H1 (cell line): ENCODE results near the gene CLDN7. TPM values are rescaled to one million over a fixed set of nuclear protein-coding genes. Genes with fewer than 3 reads are reported as not detected.
A peak's percentile ranks its signal among the peaks of the same experiment; 100 is the strongest.

Experiments used
- CTCF ChIA-PET: fragments of 300-600 bp; sonication (Branson Sonifier 250); formaldehyde crosslinking; loops from one replicate; lab custom pipeline; 2021; ENCODE audit not compliant: partially characterized antibody; lab: Charles Lee
- POLR2A ChIA-PET: fragments of 300-600 bp; sonication (Branson Sonifier 250); formaldehyde crosslinking; loops from one replicate; lab custom pipeline; 2021; ENCODE audit warnings: inconsistent platforms; ENCODE audit not compliant: partially characterized antibody; lab: Charles Lee
- DNase-seq, 2 experiments: peaks; one replicate each; pipeline versions ENCODE4 v3.0.0 to v3.0.0-alpha.2; 2010 to 2022; ENCODE audit warnings: low spot score in 2 of 2, low read depth in 1 of 2, mixed read lengths in 1 of 2
- FAIRE-seq: peaks from 2 replicates; lab custom pipeline; 2011; peaks lifted over from hg19 to GRCh38; lab: Jason Lieb, UNC
- H2AFZ ChIP-seq: 2 replicates; pipeline ENCODE4 v1.8.1; 2012; ENCODE audit warnings: low read length, inconsistent platforms
- H2AK5ac ChIP-seq: 2 replicates; pipeline ENCODE4 v1.6.1; 2013; ENCODE audit warnings: low read depth, low read length
- H2BK120ac ChIP-seq: replicated peaks from 2 replicates; pipeline ENCODE3; 2013; ENCODE audit warnings: low read depth, low read length, inconsistent platforms
- H2BK12ac ChIP-seq: 2 replicates; pipeline ENCODE4 v1.6.1; 2013; ENCODE audit warnings: low read depth, low read length
- H2BK15ac ChIP-seq: 2 replicates; pipeline ENCODE4 v1.6.1; 2013; ENCODE audit warnings: low read length
- H2BK20ac ChIP-seq: 2 replicates; pipeline ENCODE4 v1.6.1; 2013; ENCODE audit warnings: low read length
- H2BK5ac ChIP-seq: 2 replicates; pipeline ENCODE4 v1.6.1; 2013; ENCODE audit warnings: low read depth, low read length
- H3K14ac ChIP-seq: 2 replicates; pipeline ENCODE4 v1.6.1; 2013; ENCODE audit warnings: inconsistent platforms; ENCODE audit not compliant: insufficient read length
- H3K18ac ChIP-seq: 2 replicates; pipeline ENCODE4 v1.6.1; 2013; ENCODE audit warnings: low read length; ENCODE audit errors: extremely low read depth
- H3K23ac ChIP-seq: 2 replicates; pipeline ENCODE4 v1.6.1; 2013; ENCODE audit warnings: inconsistent platforms; ENCODE audit not compliant: insufficient read length
- H3K23me2 ChIP-seq: 2 replicates; pipeline ENCODE4 v1.6.1; 2013; ENCODE audit warnings: low read depth, low read length
- H3K27ac ChIP-seq: 2 replicates; pipeline ENCODE4 v1.6.1; 2011; ENCODE audit warnings: low read depth, low read length, inconsistent platforms
- H3K27me3 ChIP-seq, 4 experiments: replicated peaks in 1 of 4; 1 replicate in 1 of 4; 2 replicates in 3 of 4; pipeline versions ENCODE4 v1.6.1 to v1.8.1; 2011 to 2013; ENCODE audit warnings: low read length in 3 of 4, mild to moderate bottlenecking in 3 of 4, inconsistent platforms in 2 of 4, mixed read lengths in 2 of 4, moderate library complexity in 1 of 4; ENCODE audit not compliant: control insufficient read depth in 3 of 4, insufficient read depth in 3 of 4; ENCODE audit errors: extremely low read depth in 1 of 4
- H3K36me3 ChIP-seq, 4 experiments: 2 replicates each; pipeline versions ENCODE4 v1.6.1 to v1.8.1; 2011 to 2013; ENCODE audit warnings: mild to moderate bottlenecking in 4 of 4, low read length in 3 of 4, moderate library complexity in 2 of 4, control low read depth in 1 of 4, inconsistent platforms in 1 of 4; ENCODE audit not compliant: insufficient read depth in 4 of 4, control insufficient read depth in 2 of 4
- H3K4ac ChIP-seq: replicated peaks from 2 replicates; pipeline ENCODE3; 2013; ENCODE audit warnings: low read length, low read depth, mixed read lengths, inconsistent platforms; ENCODE audit not compliant: insufficient read length
- H3K4me1 ChIP-seq, 4 experiments: replicated peaks in 1 of 4; 1 replicate in 1 of 4; 2 replicates in 3 of 4; pipeline versions ENCODE4 v1.6.1 to v1.8.1; 2011 to 2013; ENCODE audit warnings: low read length in 3 of 4, inconsistent platforms in 2 of 4, mixed read lengths in 1 of 4; ENCODE audit not compliant: insufficient read depth in 4 of 4, control insufficient read depth in 3 of 4
- H3K4me2 ChIP-seq, 2 experiments: 2 replicates each; pipeline versions ENCODE4 v1.6.1 to v1.8.1; 2011 to 2013; ENCODE audit warnings: low read depth in 2 of 2, low read length in 2 of 2, control low read depth in 1 of 2, inconsistent platforms in 1 of 2, mild to moderate bottlenecking in 1 of 2; ENCODE audit not compliant: insufficient read depth in 1 of 2
- H3K4me3 ChIP-seq, 4 experiments: fragments of 200-600, 300-600 bp in 1 of 4; sonication (generic), shearing (Covaris generic), sonication (Bioruptor Twin) in 1 of 4; 2 replicates each; pipeline versions ENCODE4 v1.5.1 to v1.8.1; 2011 to 2016; ENCODE audit warnings: low read length in 4 of 4, low read depth in 3 of 4, control low read depth in 2 of 4, inconsistent platforms in 2 of 4, mild to moderate bottlenecking in 2 of 4, mixed read lengths in 1 of 4, moderate library complexity in 1 of 4; ENCODE audit not compliant: insufficient read depth in 2 of 4; ENCODE audit errors: extremely low read depth in 1 of 4
- H3K56ac ChIP-seq: replicated peaks from 2 replicates; pipeline ENCODE3; 2013; ENCODE audit warnings: low read depth, mild to moderate bottlenecking, mixed read lengths, low read length, inconsistent platforms; ENCODE audit not compliant: insufficient read length
- H3K79me1 ChIP-seq: 2 replicates; pipeline ENCODE4 v1.6.1; 2013; ENCODE audit warnings: low read depth, low read length, control low read depth
- H3K79me2 ChIP-seq, 2 experiments: 2 replicates each; pipeline versions ENCODE4 v1.6.1 to v1.8.1; 2012 to 2013; ENCODE audit warnings: low read length in 2 of 2, mild to moderate bottlenecking in 2 of 2, inconsistent platforms in 1 of 2; ENCODE audit not compliant: insufficient read depth in 2 of 2, control insufficient read depth in 1 of 2
- H3K9ac ChIP-seq, 4 experiments: replicated peaks in 1 of 4; 1 replicate in 1 of 4; 2 replicates in 3 of 4; pipeline versions ENCODE4 v1.6.1 to v1.8.1; 2011 to 2013; ENCODE audit warnings: low read depth in 3 of 4, low read length in 3 of 4, control low read depth in 2 of 4, mild to moderate bottlenecking in 2 of 4, moderate library complexity in 2 of 4, inconsistent platforms in 1 of 4; ENCODE audit errors: extremely low read depth in 1 of 4
- H3K9me3 ChIP-seq, 2 experiments: 2 replicates each; pipeline versions ENCODE4 v1.6.1 to v1.8.1; 2012 to 2013; ENCODE audit warnings: mild to moderate bottlenecking in 2 of 2, moderate library complexity in 2 of 2, control low read depth in 1 of 2, inconsistent platforms in 1 of 2, low read depth in 1 of 2, low read length in 1 of 2, mixed read lengths in 1 of 2; ENCODE audit not compliant: insufficient read depth in 2 of 2
- H4K20me1 ChIP-seq, 2 experiments: replicated peaks in 1 of 2; 2 replicates each; pipeline versions ENCODE3 to v1.8.1; 2011 to 2013; ENCODE audit warnings: inconsistent platforms in 2 of 2, low read length in 2 of 2, mild to moderate bottlenecking in 1 of 2; ENCODE audit not compliant: insufficient read depth in 2 of 2, control insufficient read depth in 1 of 2
- H4K5ac ChIP-seq: 2 replicates; pipeline ENCODE4 v1.6.1; 2013; ENCODE audit warnings: low read length, low read depth, mixed read lengths, inconsistent platforms; ENCODE audit not compliant: insufficient read length
- H4K8ac ChIP-seq: 2 replicates; pipeline ENCODE4 v1.8.0; 2013; ENCODE audit warnings: mild to moderate bottlenecking, moderate library complexity, low read length, inconsistent platforms; ENCODE audit not compliant: insufficient read depth; ENCODE audit errors: extremely low read depth
- H4K91ac ChIP-seq: replicated peaks from 2 replicates; pipeline ENCODE3; 2013; ENCODE audit warnings: low read length, mixed read lengths, inconsistent platforms; ENCODE audit not compliant: insufficient read length
- RNF2 ChIP-seq: fragments of 200-900, 300-1000 bp; sonication (generic); IDR thresholded peaks from 2 replicates; pipeline ENCODE4 v1.7.1; 2016; ENCODE audit warnings: borderline replicate concordance, low read depth, mild to moderate bottlenecking, antibody characterized with exemption, low read length; ENCODE audit not compliant: poor library complexity, severe bottlenecking; ENCODE audit errors: missing control alignments
- YY1 ChIP-seq: IDR thresholded peaks from 2 replicates; pipeline ENCODE4 v1.6.1; 2011; ENCODE audit warnings: low read depth, mild to moderate bottlenecking, low read length
- WGBS, 2 experiments: shearing (Covaris generic) in 1 of 2; methylation state at CpG; one replicate each; pipeline versions ENCODE4 v1.1.6 to v1.1.7; 2013 to 2015; ENCODE audit warnings: low lambda C conversion rate in 2 of 2, mixed read lengths in 2 of 2, inconsistent platforms in 1 of 2, low coverage in 1 of 2, missing lambda C conversion rate in 1 of 2; ENCODE audit not compliant: insufficient replicate concordance in 2 of 2, insufficient coverage in 1 of 2, insufficient read length in 1 of 2; ENCODE audit errors: extremely low coverage in 1 of 2, missing lambda C conversion rate in 1 of 2; 5-methylcytosine and 5-hydroxymethylcytosine counted together
- polyA plus RNA-seq, 7 experiments: library from polyadenylated mRNA; depleted of rRNA in 3 of 7; stranded (reverse) in 5 of 7; unstranded in 2 of 7; fragments of >200 nt in 5 of 7; fragments of 200-250 nt in 2 of 7; gene quantifications; 1 replicate in 5 of 7; 2 replicates in 1 of 7; 4 replicates in 1 of 7; pipeline versions ENCODE4 v1.2.1 to v1.2.3, GENCODE V29; 2011 to 2013; ENCODE audit warnings: missing spikeins in 2 of 7, mixed read lengths in 2 of 7
- total RNA-seq: library from RNA; stranded (reverse); fragmentation: NEBNext Ultra II Directional; extraction: Animal tissue kit (Norgen Biotek cat#: 25700); gene quantifications from 2 replicates; pipeline ENCODE4 v1.2.1, GENCODE V29; 2021

Gene CLDN7
- total and polyA plus RNA-seq, 2 of the 8 experiments (the other 6 are each of a cell fraction or from before 2014, with no cell fraction given): 118 to 119 TPM

DNA sequence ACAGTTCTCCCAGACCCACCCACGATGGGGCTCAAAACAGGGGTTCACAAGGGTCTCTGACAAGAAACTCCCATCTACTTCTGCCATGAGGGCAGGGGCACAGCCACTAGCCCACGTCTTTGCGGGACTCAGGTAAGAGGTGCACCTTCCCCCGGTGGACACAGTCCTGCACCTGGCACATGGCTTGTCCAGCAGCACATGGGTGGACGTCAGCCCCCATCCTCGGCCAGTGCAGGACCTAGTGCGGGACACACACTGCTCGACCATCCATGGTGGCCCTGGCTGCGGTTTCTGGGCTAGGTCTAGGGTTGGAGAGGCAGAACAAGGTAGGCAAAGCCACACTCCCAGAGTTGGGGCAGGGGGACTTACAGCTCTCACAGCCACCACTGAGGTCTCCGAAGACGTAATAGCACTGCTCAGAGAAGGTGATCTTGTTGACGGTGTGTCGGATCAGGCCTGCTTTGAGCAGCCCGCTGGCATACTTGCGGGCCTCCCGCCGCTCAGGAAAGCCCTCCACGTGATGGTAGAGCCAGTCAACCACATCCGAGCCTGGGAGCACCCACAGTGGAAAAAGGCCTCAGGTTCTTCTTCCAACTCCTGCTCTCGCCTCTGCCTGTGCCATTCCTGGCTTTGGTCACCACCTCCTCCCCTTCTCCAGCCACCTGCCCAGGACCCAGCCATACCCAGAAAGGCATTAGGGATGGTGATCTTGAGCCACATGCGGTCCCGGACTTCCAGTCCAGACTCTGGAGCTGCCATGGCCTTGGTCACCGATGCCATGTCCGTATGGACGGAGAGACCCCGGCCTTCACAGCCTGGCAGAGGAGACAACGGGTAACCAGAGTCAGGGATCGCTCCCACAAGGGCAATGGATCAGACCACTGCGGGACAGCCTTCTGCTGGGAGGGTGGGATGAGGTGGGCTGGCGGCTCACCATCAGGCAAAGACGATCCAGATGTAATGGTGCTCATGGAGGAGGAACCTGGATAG, 35.3 kb downstream of the CLDN7 start:
- H3K27me3 ChIP-seq: no peaks in the 10 kb centered on the region

More for the DNA sequence above, 35.3 kb downstream of the CLDN7 start:
- H2AFZ ChIP-seq: no peak overlapping the region
- no peak overlapping the region for H3K9ac ChIP-seq
- H3K4me2 ChIP-seq: no peak overlapping the region
- no peak overlapping the region for H2BK15ac ChIP-seq
- peaks cover 7% of the 10 kb centered on the region for H3K79me1 ChIP-seq
- no peak overlapping the region for H2BK120ac ChIP-seq
- H3K27ac ChIP-seq: no peak overlapping the region
- no peak overlapping the region for H4K8ac ChIP-seq
- no peak overlapping the region for H2BK12ac ChIP-seq
- H3K23me2 ChIP-seq: no peaks in the 10 kb centered on the region
- POLR2A ChIA-PET: interaction anchor here (0.9 to 10.7 kb wide), 3 partner anchors 8 to 11 kb away, joined by 3 to 386 read pairs (median 3); partner anchors contain the start of genes DVL2, GABARAP and PHF23
- no peaks in the 10 kb centered on the region for H3K9me3 ChIP-seq
- H2AK5ac ChIP-seq: no peak overlapping the region
- no peak overlapping the region for H3K4me3 ChIP-seq
- no peak overlapping the region for H3K14ac ChIP-seq
- 94% methylated on average over 31 of the region's 31 CpGs; no CpG with 5 or more reads in 1 of the 2 experiments for WGBS, 2 experiments
- TF ChIP-seq RNF2 (peak; percentile 3), YY1 (no peak)
- H3K18ac ChIP-seq: no peak overlapping the region
- DNase-seq (no peak), FAIRE-seq (no peak)
- peaks cover 13 to 47% of the 10 kb centered on the region in 2 experiments for H4K20me1 ChIP-seq
- H2BK20ac ChIP-seq: no peak overlapping the region
- no peaks in the 10 kb centered on the region; a peak in 1 of 7 replicates for H3K4me1 ChIP-seq
- no peak overlapping the region for H3K23ac ChIP-seq
- no peak overlapping the region for H3K56ac ChIP-seq
- no peak overlapping the region for H4K91ac ChIP-seq
- H2BK5ac ChIP-seq: no peak overlapping the region
- CTCF ChIA-PET: interaction anchor here (0.6 kb wide), 1 partner anchor 97 kb away, joined by 3 read pairs; no protein-coding TSS in a partner anchor
- H4K5ac ChIP-seq: no peak overlapping the region
- no peak overlapping the region for H3K4ac ChIP-seq
- peaks cover 27 to 75% (median 63%) of the 10 kb centered on the region in 4 experiments for H3K36me3 ChIP-seq
- peaks cover 3 to 21% of the 10 kb centered on the region in 2 experiments for H3K79me2 ChIP-seq
